GM12878 (cell line): ENCODE measurements around the gene RERE. TPM values are rescaled to one million over a fixed set of nuclear protein-coding genes. Genes with fewer than 3 reads are reported as not detected.
A peak's percentile ranks its signal among the peaks of the same experiment; 100 is the strongest.

Experiments used
- BHLHE40 ChIP-seq, 2 experiments: fragments of 450-650 bp in 1 of 2; IDR thresholded peaks; 2 replicates each; pipeline ENCODE4 v1.6.1; 2011 to 2017; ENCODE audit warnings: low read depth in 2 of 2, borderline replicate concordance in 1 of 2, improper control_type of control experiment in 1 of 2, low read length in 1 of 2, mild to moderate bottlenecking in 1 of 2
- EP300 ChIP-seq, 2 experiments: fragments of 150-350 bp in 1 of 2; IDR thresholded peaks; 2 replicates each; pipeline ENCODE4 v1.6.1; 2011 to 2012; ENCODE audit warnings: low read depth in 2 of 2, low read length in 2 of 2, borderline replicate concordance in 1 of 2, improper control_type of control experiment in 1 of 2, inconsistent platforms in 1 of 2; ENCODE audit not compliant: control insufficient read depth in 1 of 2
- FOS ChIP-seq: IDR thresholded peaks from 3 replicates; pipeline ENCODE4 v1.6.1; 2011; ENCODE audit warnings: borderline replicate concordance; ENCODE audit not compliant: insufficient read length; ENCODE audit errors: extremely low read depth
- IKZF2 ChIP-seq, 2 experiments: fragments of 450-650 bp; IDR thresholded peaks; 2 replicates each; pipeline ENCODE4 v1.6.1; 2017; ENCODE audit warnings: mild to moderate bottlenecking in 2 of 2, moderate library complexity in 2 of 2
- NR2C1 ChIP-seq: fragments of 450-650 bp; IDR thresholded peaks from 2 replicates; pipeline ENCODE4 v1.6.1; 2017; ENCODE audit warnings: antibody characterized with exemption, mild to moderate bottlenecking, moderate library complexity
- NR2C2 ChIP-seq: IDR thresholded peaks from 2 replicates; pipeline ENCODE4 v1.6.1; 2011; ENCODE audit warnings: borderline replicate concordance, low read depth; ENCODE audit not compliant: control insufficient read depth, insufficient read length
- RBBP5 ChIP-seq: fragments of 200-600 bp; sonication (generic); conservative IDR thresholded peaks from 2 replicates; pipeline ENCODE4 v1.6.1; 2016
- polyA plus RNA-seq, 11 experiments: library from polyadenylated mRNA; depleted of rRNA in 4 of 11; unstranded in 6 of 11; stranded (reverse) in 5 of 11; fragments of >200 nt; fragmentation: Nextera tagmentation in 4 of 11; fragmentation: Illumina TruSeq in 1 of 11; extraction: Ambion mirVana in 4 of 11; extraction: Trizol in 1 of 11; gene quantifications; 1 replicate in 1 of 11; 2 replicates in 10 of 11; pipeline versions ENCODE4 v1.2.1 to v1.2.3, GENCODE V29; 2011 to 2016; ENCODE audit warnings: inconsistent platforms in 2 of 11, missing spikeins in 2 of 11, low read depth in 1 of 11
- total RNA-seq, 4 experiments: library from RNA; depleted of rRNA in 3 of 4; stranded (reverse); fragments of >200 nt in 3 of 4; fragmentation: Illumina TruSeq in 1 of 4; extraction: Trizol in 1 of 4; gene quantifications; 2 replicates each; pipeline versions ENCODE4 v1.2.1 to v1.2.3, GENCODE V29; 2013 to 2021
- TF ChIP-seq, protein P1 (sequence below): fragments of 450-650 bp; IDR thresholded peaks from 2 replicates; pipeline ENCODE4 v1.6.1; 2016; ENCODE audit warnings: mild to moderate bottlenecking, moderate library complexity, borderline replicate concordance
- TF ChIP-seq, protein P2 (sequence below): IDR thresholded peaks from 2 replicates; pipeline ENCODE4 v1.6.1; 2012; ENCODE audit warnings: low read depth, low read length, improper control_type of control experiment
- TF ChIP-seq, protein P3 (sequence below): fragments of 450-650 bp; formaldehyde crosslinking; IDR thresholded peaks from 2 replicates; pipeline ENCODE4 v1.4.0; 2020; ENCODE audit warnings: mild to moderate bottlenecking, moderate library complexity
- TF ChIP-seq, protein P4 (sequence below): fragments of 450-650 bp; IDR thresholded peaks from 2 replicates; pipeline ENCODE4 v1.6.1; 2017; ENCODE audit warnings: borderline replicate concordance
- TF ChIP-seq, protein P5 (sequence below): fragments of 450-650 bp; formaldehyde crosslinking; IDR thresholded peaks from 2 replicates; pipeline ENCODE4 v1.4.0; 2022; ENCODE audit warnings: mild to moderate bottlenecking, moderate library complexity

The RERE gene
- total and polyA plus RNA-seq, 10 of the 15 experiments (the other 5 are each of a cell fraction or from before 2014, with no cell fraction given), result 5.2 to 60.5 (median 20.2) TPM

DNA sequence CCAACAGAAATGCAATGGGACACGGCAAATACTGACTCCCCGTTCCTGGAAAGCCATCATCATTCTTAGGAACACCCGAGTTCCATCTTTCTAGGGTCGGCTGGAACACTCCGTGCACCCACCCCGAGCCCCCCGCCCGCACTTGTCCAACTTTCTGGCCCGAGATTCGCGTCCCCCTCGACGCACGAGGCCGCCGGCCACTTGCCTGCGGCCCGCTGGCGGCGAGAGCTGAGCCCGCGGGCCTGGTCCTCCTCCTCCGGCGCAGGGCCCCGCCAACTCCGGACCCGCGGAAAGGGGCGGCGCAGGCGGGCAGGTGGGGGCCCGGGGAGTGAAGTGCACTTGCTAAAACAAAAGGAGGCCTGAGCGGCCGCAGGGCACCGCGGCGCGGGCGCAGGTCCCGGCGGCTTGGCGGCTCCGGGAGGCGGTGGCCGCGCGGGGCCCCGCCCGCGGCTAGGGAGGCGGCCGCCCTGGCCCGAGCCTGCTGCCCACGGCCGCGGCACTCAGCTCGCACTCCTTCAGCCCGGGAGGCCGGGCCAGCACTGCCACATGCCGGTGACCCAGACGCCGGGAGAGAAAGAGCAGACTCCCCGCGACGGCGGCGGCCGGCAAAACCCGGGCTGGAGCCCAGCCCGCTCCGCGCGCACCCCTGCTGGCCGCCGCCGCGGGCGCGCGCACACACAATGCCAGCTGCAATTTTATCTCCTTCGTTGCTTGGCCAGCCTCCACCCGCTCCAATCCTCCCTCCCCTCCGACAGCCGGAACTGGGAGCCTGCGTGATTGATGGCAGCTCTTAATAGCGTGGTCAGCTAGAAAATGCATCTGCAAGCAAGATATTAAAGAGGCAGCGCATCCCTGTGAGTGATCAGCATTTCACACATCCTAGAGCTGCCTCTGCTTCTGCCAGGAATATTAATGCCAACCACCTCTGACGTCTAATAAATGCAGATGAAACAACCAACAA lies 114.3 kb downstream of the RERE start (continued):
- TF ChIP-seq IKZF2 (IDR thresholded peaks at IDR 0.05) (no peak), RBBP5 (no peak), BHLHE40 (IDR thresholded peaks at IDR 0.05; ENCODE audit: borderline replicate concordance in 1 of 2, low read depth in 2 of 2, low read length in 1 of 2) (peak in 1 of 2 experiments; percentile 78; a peak in 2 of 4 replicates), NR2C1 (peak; percentile 42), EP300 (IDR thresholded peaks at IDR 0.05; ENCODE audit: borderline replicate concordance in 1 of 2, control insufficient read depth in 1 of 2, low read depth in 2 of 2, low read length in 2 of 2) (no peak), FOS (no peak), NR2C2 (no peak)
- TF ChIP-seq, protein P1, sequence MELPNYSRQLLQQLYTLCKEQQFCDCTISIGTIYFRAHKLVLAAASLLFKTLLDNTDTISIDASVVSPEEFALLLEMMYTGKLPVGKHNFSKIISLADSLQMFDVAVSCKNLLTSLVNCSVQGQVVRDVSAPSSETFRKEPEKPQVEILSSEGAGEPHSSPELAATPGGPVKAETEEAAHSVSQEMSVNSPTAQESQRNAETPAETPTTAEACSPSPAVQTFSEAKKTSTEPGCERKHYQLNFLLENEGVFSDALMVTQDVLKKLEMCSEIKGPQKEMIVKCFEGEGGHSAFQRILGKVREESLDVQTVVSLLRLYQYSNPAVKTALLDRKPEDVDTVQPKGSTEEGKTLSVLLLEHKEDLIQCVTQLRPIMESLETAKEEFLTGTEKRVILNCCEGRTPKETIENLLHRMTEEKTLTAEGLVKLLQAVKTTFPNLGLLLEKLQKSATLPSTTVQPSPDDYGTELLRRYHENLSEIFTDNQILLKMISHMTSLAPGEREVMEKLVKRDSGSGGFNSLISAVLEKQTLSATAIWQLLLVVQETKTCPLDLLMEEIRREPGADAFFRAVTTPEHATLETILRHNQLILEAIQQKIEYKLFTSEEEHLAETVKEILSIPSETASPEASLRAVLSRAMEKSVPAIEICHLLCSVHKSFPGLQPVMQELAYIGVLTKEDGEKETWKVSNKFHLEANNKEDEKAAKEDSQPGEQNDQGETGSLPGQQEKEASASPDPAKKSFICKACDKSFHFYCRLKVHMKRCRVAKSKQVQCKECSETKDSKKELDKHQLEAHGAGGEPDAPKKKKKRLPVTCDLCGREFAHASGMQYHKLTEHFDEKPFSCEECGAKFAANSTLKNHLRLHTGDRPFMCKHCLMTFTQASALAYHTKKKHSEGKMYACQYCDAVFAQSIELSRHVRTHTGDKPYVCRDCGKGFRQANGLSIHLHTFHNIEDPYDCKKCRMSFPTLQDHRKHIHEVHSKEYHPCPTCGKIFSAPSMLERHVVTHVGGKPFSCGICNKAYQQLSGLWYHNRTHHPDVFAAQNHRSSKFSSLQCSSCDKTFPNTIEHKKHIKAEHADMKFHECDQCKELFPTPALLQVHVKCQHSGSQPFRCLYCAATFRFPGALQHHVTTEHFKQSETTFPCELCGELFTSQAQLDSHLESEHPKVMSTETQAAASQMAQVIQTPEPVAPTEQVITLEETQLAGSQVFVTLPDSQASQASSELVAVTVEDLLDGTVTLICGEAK, result no peak
- TF ChIP-seq, protein P2, sequence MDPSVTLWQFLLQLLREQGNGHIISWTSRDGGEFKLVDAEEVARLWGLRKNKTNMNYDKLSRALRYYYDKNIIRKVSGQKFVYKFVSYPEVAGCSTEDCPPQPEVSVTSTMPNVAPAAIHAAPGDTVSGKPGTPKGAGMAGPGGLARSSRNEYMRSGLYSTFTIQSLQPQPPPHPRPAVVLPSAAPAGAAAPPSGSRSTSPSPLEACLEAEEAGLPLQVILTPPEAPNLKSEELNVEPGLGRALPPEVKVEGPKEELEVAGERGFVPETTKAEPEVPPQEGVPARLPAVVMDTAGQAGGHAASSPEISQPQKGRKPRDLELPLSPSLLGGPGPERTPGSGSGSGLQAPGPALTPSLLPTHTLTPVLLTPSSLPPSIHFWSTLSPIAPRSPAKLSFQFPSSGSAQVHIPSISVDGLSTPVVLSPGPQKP, result no peak
- TF ChIP-seq, protein P3, sequence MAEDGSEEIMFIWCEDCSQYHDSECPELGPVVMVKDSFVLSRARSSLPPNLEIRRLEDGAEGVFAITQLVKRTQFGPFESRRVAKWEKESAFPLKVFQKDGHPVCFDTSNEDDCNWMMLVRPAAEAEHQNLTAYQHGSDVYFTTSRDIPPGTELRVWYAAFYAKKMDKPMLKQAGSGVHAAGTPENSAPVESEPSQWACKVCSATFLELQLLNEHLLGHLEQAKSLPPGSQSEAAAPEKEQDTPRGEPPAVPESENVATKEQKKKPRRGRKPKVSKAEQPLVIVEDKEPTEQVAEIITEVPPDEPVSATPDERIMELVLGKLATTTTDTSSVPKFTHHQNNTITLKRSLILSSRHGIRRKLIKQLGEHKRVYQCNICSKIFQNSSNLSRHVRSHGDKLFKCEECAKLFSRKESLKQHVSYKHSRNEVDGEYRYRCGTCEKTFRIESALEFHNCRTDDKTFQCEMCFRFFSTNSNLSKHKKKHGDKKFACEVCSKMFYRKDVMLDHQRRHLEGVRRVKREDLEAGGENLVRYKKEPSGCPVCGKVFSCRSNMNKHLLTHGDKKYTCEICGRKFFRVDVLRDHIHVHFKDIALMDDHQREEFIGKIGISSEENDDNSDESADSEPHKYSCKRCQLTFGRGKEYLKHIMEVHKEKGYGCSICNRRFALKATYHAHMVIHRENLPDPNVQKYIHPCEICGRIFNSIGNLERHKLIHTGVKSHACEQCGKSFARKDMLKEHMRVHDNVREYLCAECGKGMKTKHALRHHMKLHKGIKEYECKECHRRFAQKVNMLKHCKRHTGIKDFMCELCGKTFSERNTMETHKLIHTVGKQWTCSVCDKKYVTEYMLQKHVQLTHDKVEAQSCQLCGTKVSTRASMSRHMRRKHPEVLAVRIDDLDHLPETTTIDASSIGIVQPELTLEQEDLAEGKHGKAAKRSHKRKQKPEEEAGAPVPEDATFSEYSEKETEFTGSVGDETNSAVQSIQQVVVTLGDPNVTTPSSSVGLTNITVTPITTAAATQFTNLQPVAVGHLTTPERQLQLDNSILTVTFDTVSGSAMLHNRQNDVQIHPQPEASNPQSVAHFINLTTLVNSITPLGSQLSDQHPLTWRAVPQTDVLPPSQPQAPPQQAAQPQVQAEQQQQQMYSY, result no peak
- TF ChIP-seq, protein P4, sequence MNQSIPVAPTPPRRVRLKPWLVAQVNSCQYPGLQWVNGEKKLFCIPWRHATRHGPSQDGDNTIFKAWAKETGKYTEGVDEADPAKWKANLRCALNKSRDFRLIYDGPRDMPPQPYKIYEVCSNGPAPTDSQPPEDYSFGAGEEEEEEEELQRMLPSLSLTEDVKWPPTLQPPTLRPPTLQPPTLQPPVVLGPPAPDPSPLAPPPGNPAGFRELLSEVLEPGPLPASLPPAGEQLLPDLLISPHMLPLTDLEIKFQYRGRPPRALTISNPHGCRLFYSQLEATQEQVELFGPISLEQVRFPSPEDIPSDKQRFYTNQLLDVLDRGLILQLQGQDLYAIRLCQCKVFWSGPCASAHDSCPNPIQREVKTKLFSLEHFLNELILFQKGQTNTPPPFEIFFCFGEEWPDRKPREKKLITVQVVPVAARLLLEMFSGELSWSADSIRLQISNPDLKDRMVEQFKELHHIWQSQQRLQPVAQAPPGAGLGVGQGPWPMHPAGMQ, result no peak
- TF ChIP-seq, protein P5, sequence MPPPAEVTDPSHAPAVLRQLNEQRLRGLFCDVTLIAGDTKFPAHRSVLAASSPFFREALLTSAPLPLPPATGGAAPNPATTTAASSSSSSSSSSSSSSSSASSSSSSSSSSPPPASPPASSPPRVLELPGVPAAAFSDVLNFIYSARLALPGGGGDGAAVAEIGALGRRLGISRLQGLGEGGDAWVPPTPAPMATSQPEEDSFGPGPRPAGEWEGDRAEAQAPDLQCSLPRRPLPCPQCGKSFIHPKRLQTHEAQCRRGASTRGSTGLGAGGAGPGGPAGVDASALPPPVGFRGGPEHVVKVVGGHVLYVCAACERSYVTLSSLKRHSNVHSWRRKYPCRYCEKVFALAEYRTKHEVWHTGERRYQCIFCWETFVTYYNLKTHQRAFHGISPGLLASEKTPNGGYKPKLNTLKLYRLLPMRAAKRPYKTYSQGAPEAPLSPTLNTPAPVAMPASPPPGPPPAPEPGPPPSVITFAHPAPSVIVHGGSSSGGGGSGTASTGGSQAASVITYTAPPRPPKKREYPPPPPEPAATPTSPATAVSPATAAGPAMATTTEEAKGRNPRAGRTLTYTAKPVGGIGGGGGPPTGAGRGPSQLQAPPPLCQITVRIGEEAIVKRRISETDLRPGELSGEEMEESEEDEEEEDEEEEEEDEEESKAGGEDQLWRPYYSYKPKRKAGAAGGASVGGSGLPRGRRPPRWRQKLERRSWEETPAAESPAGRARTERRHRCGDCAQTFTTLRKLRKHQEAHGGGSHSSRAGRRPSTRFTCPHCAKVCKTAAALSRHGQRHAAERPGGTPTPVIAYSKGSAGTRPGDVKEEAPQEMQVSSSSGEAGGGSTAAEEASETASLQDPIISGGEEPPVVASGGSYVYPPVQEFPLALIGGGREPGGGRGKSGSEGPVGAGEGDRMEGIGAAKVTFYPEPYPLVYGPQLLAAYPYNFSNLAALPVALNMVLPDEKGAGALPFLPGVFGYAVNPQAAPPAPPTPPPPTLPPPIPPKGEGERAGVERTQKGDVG (CRISPR knock-in tag), result no peak
